ENCODE measurements around the gene CBX7. TPM values are rescaled to one million over a fixed set of nuclear protein-coding genes. Genes with fewer than 3 reads are reported as not detected.

Gene CBX7
- total and polyA plus RNA-seq, 2 of the 8 experiments (the other 6 are each of a cell fraction or from before 2014, with no cell fraction given): 6.9 to 8.7 TPM

- POLR2A ChIA-PET (ENCODE audit: partially characterized antibody): interaction anchor here (0.7 to 2.0 kb wide), 6 partner anchors 10 to 230 kb away, joined by 3 to 8 read pairs (median 4); partner anchors contain the start of gene RPL3
- CTCF ChIA-PET (ENCODE audit: partially characterized antibody): interaction anchor here (0.6 to 1.6 kb wide), 7 partner anchors 11 to 243 kb away, joined by 3 to 4 read pairs (median 3); no protein-coding TSS in a partner anchor
- Histone ChIP-seq H4K8ac (ENCODE audit: extremely low read depth, insufficient read depth, low read length) (no peak overlapping the region), H3K14ac (ENCODE audit: insufficient read length) (no peak overlapping the region), H3K27ac (ENCODE audit: low read depth, low read length) (no peak overlapping the region), H3K9ac (replicated peaks in 1 of 4; ENCODE audit: extremely low read depth in 1 of 4, low read depth in 3 of 4, low read length in 3 of 4) (peak overlapping the region in 1 of 4 experiments; percentile 44; a peak in 1 of 7 replicates), H2BK20ac (ENCODE audit: low read length) (0 out of 2 replicates have a peak overlapping the region, but pooled peaks have one; percentile 23), H4K91ac (replicated peaks; ENCODE audit: insufficient read length, low read length) (peak overlapping the region; percentile 99), H2BK15ac (ENCODE audit: low read length) (peak overlapping the region; percentile 100), H3K4me2 (ENCODE audit: insufficient read depth in 1 of 2, low read depth in 2 of 2, low read length in 2 of 2) (no peak overlapping the region), H3K56ac (replicated peaks; ENCODE audit: insufficient read length, low read depth, low read length) (no peak overlapping the region), H4K5ac (ENCODE audit: insufficient read length, low read depth, low read length) (peak overlapping the region; percentile 29), H2AK5ac (ENCODE audit: low read depth, low read length) (peak overlapping the region; percentile 100), H3K4me3 (ENCODE audit: extremely low read depth in 1 of 4, insufficient read depth in 2 of 4, low read depth in 3 of 4, low read length in 4 of 4) (no peak overlapping the region), H3K4me1 (replicated peaks in 1 of 4; ENCODE audit: control insufficient read depth in 3 of 4, insufficient read depth in 4 of 4, low read length in 3 of 4) (peaks cover 0 to 8% (median 6%) of the 10 kb centered on the region in 4 experiments; a peak in 6 of 7 replicates), H3K23me2 (ENCODE audit: low read depth, low read length) (peaks cover 2% of the 10 kb centered on the region; the same call in 1 of the 2 replicates), H2BK5ac (ENCODE audit: low read depth, low read length) (peak overlapping the region; percentile 66; the same call in 1 of the 2 replicates), H3K9me3 (ENCODE audit: insufficient read depth in 2 of 2, low read depth in 1 of 2, low read length in 1 of 2) (no peaks in the 10 kb centered on the region), H3K18ac (ENCODE audit: extremely low read depth, low read length) (no peak overlapping the region), H3K4ac (replicated peaks; ENCODE audit: insufficient read length, low read depth, low read length) (peak overlapping the region; percentile 85), H3K79me2 (ENCODE audit: control insufficient read depth in 1 of 2, insufficient read depth in 2 of 2, low read length in 2 of 2) (no peaks in the 10 kb centered on the region), H3K23ac (ENCODE audit: insufficient read length) (no peak overlapping the region), H3K36me3 (ENCODE audit: control insufficient read depth in 2 of 4, insufficient read depth in 4 of 4, low read length in 3 of 4) (no peaks in the 10 kb centered on the region), H2BK12ac (ENCODE audit: low read depth, low read length) (0 out of 2 replicates have a peak overlapping the region, but pooled peaks have one; percentile 99), H4K20me1 (replicated peaks in 1 of 2; ENCODE audit: control insufficient read depth in 1 of 2, insufficient read depth in 2 of 2, low read length in 2 of 2) (peaks cover 0 to 2% of the 10 kb centered on the region in 2 experiments), H2BK120ac (replicated peaks; ENCODE audit: low read depth, low read length) (no peak overlapping the region), H3K27me3 (replicated peaks in 1 of 4; ENCODE audit: control insufficient read depth in 3 of 4, extremely low read depth in 1 of 4, insufficient read depth in 3 of 4, low read length in 3 of 4) (peaks cover 0 to 2% (median 0%) of the 10 kb centered on the region in 4 experiments; a peak in 2 of 7 replicates), H2AFZ (ENCODE audit: low read length) (no peak overlapping the region), H3K79me1 (ENCODE audit: low read depth, low read length) (no peaks in the 10 kb centered on the region)
- FAIRE-seq: no peak
- DNase-seq (ENCODE audit: low read depth in 1 of 2, low spot score in 2 of 2): no peak
- 88% methylated on average over 5 of the region's 5 CpGs; no CpG with 5 or more reads in 1 of the 2 experiments for WGBS, 2 experiments (ENCODE audit: extremely low coverage in 1 of 2, insufficient coverage in 1 of 2, insufficient read length in 1 of 2, insufficient replicate concordance in 2 of 2, low coverage in 1 of 2, low lambda C conversion rate in 2 of 2, missing lambda C conversion rate in 1 of 2)
- TF ChIP-seq RAD21 (IDR thresholded peaks at IDR 0.05 in 1 of 2, conservative IDR thresholded peaks at IDR 0.05 in 1 of 2; ENCODE audit: low read depth in 2 of 2, low read length in 2 of 2) (no peak), ZNF274 (IDR thresholded peaks at IDR 0.05; ENCODE audit: borderline replicate concordance, extremely low read depth, low read length) (no peak), JUND (IDR thresholded peaks at IDR 0.05; ENCODE audit: low read length) (no peak), GTF2F1 (IDR thresholded peaks at IDR 0.05; ENCODE audit: borderline replicate concordance, low read depth, low read length) (no peak), SUZ12 (IDR thresholded peaks at IDR 0.05; ENCODE audit: low read length) (no peak), BCL11A (IDR thresholded peaks at IDR 0.05; ENCODE audit: low read depth in 2 of 2, low read length in 2 of 2) (no peak), TBP (IDR thresholded peaks at IDR 0.05; ENCODE audit: low read depth, low read length) (no peak), RFX5 (IDR thresholded peaks at IDR 0.05; ENCODE audit: borderline replicate concordance, low read depth, low read length) (no peak), KDM4A (IDR thresholded peaks at IDR 0.05; ENCODE audit: low read depth, low read length, severe bottlenecking) (no peak), PHF8 (conservative IDR thresholded peaks at IDR 0.05; ENCODE audit: low read depth, low read length) (no peak), ASH2L (IDR thresholded peaks at IDR 0.05; ENCODE audit: low read length) (no peak), RNF2 (IDR thresholded peaks at IDR 0.05; ENCODE audit: borderline replicate concordance, low read depth, low read length, missing control alignments, poor library complexity, severe bottlenecking) (no peak)
Observed at GRCh38 chr22:39088685-39089032, 63.8 kb downstream of the CBX7 start.
